ENCODE measurements around the gene TRAF7.

The TRAF7 gene

GRCh38 chr16:2177561-2177960 is 22.0 kb downstream of the TRAF7 start:
- TF ChIP-seq CTCF (IDR thresholded peaks at IDR 0.05; ENCODE audit: low read depth, low read length, missing control alignments): no peak
- H3K27ac ChIP-seq: no peak overlapping the region
- H3K27me3 ChIP-seq (replicated peaks): no peaks in the 10 kb centered on the region
- in situ Hi-C loops (cut with HindIII; ENCODE audit: low pct_ligation_motif_present, low sequenced_read_pairs): no loop called here
- DNase-seq: no peak
- H3K4me3 ChIP-seq (ENCODE audit: low read depth, low read length): no peak overlapping the region
- H3K36me3 ChIP-seq (replicated peaks): peaks cover 50% of the 10 kb centered on the region

- H3K36me3 ChIP-seq (replicated peaks): peaks cover 42% of the 10 kb centered on the region
- no peak for TF ChIP-seq CTCF (IDR thresholded peaks at IDR 0.05; ENCODE audit: low read depth, low read length, missing control alignments)
Observed at GRCh38 chr16:2178321-2179106, 22.9 kb downstream of the TRAF7 start.

GRCh38 chr16:2179107-2179501 is 23.5 kb downstream of the TRAF7 start:
- in situ Hi-C loops (cut with HindIII; ENCODE audit: low pct_ligation_motif_present, low sequenced_read_pairs): no loop called here
- no peak for TF ChIP-seq CTCF (IDR thresholded peaks at IDR 0.05; ENCODE audit: low read depth, low read length, missing control alignments)
- H3K27me3 ChIP-seq (replicated peaks): no peaks in the 10 kb centered on the region
- H3K4me3 ChIP-seq (ENCODE audit: low read depth, low read length): no peak overlapping the region
- H3K36me3 ChIP-seq (replicated peaks): peaks cover 38% of the 10 kb centered on the region
- H3K27ac ChIP-seq: no peak overlapping the region
- DNase-seq: no peak

More at GRCh38 chr16:2178321-2179106, 22.9 kb downstream of the TRAF7 start:
- Histone ChIP-seq H3K4me3 (ENCODE audit: low read depth, low read length) (no peak overlapping the region), H3K27me3 (replicated peaks) (no peaks in the 10 kb centered on the region), H3K27ac (no peak overlapping the region)
- DNase-seq: no peak
- in situ Hi-C loops (cut with HindIII; ENCODE audit: low pct_ligation_motif_present, low sequenced_read_pairs): no loop called here

- Histone ChIP-seq H3K27me3 (replicated peaks) (no peaks in the 10 kb centered on the region), H3K36me3 (replicated peaks) (peaks cover 33% of the 10 kb centered on the region)
- in situ Hi-C loops (cut with HindIII; ENCODE audit: low pct_ligation_motif_present, low sequenced_read_pairs): no loop called here
Observed at GRCh38 chr16:2179576-2179975, 24.0 kb downstream of the TRAF7 start.

GRCh38 chr16:2180461-2180860 is 24.9 kb downstream of the TRAF7 start:
- Histone ChIP-seq H3K36me3 (replicated peaks) (peaks cover 24% of the 10 kb centered on the region), H3K4me3 (ENCODE audit: low read depth, low read length) (no peak overlapping the region), H3K27ac (no peak overlapping the region), H3K27me3 (replicated peaks) (no peaks in the 10 kb centered on the region)
- in situ Hi-C loops (cut with HindIII; ENCODE audit: low pct_ligation_motif_present, low sequenced_read_pairs): no loop called here
- no peak for DNase-seq
- TF ChIP-seq CTCF (IDR thresholded peaks at IDR 0.05; ENCODE audit: low read depth, low read length, missing control alignments): no peak

More at GRCh38 chr16:2179576-2179975, 24.0 kb downstream of the TRAF7 start:
- DNase-seq: no peak
- H3K4me3 ChIP-seq (ENCODE audit: low read depth, low read length): no peak overlapping the region
- H3K27ac ChIP-seq: no peak overlapping the region
- TF ChIP-seq CTCF (IDR thresholded peaks at IDR 0.05; ENCODE audit: low read depth, low read length, missing control alignments): no peak
